ENCODE measurements around the gene KDM3B.

DNA sequence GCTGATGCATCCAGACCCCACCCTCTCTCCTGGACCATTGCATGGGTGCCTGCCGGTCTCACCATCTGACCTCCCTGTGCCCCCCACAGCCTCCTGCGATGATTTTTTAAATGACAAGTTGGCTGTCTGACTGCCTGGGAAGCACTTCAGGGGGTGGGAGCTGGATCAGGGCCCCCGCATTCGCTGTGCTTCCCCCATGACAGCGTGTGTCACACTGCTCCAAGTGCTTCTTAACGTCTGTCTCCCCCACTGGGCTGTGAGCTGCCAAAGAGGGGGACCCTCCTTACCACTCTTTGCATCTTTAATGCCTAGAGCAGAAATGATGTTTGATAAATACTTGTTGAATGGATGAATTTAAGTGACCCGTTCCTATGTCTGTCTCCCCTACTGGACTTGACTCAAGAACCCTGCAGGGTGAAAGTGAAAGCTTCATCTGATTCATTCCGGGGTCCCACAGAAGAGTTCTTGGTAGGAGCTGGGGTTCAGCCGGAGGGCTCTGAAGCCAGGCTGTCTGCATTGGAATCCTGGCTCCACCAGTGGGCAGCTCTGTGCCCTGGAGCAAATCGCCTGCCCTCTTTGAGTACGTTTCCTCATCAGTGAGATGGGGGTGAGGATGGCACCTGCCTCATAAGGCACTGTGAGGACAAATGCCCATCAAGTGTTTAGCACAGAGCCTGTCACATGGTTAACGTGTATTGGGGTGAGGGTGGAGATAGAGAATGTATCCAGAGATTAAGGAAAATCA, 105.2 kb downstream of the KDM3B start:
- TF ChIP-seq POLR2A (IDR thresholded peaks at IDR 0.05): no peak
- TF ChIP-seq, protein P1, sequence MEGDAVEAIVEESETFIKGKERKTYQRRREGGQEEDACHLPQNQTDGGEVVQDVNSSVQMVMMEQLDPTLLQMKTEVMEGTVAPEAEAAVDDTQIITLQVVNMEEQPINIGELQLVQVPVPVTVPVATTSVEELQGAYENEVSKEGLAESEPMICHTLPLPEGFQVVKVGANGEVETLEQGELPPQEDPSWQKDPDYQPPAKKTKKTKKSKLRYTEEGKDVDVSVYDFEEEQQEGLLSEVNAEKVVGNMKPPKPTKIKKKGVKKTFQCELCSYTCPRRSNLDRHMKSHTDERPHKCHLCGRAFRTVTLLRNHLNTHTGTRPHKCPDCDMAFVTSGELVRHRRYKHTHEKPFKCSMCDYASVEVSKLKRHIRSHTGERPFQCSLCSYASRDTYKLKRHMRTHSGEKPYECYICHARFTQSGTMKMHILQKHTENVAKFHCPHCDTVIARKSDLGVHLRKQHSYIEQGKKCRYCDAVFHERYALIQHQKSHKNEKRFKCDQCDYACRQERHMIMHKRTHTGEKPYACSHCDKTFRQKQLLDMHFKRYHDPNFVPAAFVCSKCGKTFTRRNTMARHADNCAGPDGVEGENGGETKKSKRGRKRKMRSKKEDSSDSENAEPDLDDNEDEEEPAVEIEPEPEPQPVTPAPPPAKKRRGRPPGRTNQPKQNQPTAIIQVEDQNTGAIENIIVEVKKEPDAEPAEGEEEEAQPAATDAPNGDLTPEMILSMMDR (IDR thresholded peaks at IDR 0.05): no peak

Data from adrenal gland (tissue), 5 donors.